Measurements from ENCODE around the gene THOC2. TPM values are rescaled to one million over a fixed set of nuclear protein-coding genes. Genes with fewer than 3 reads are reported as not detected.
"Not testable (repeated sequence)": the region's sequence is repeated elsewhere in the genome, so short reads cannot be mapped to it uniquely, and the experiment has no call there.

The THOC2 gene
- total and polyA plus RNA-seq, 7 donors, result 18.5 to 25.9 (median 20.2) TPM

GRCh38 chrX:123771449-123772064 lies 38.7 kb upstream of the THOC2 start:
- no peaks in the 10 kb centered on the region for H3K27me3 ChIP-seq (ENCODE audit: insufficient read depth in 3 of 3, low read length in 2 of 3)
- intact Hi-C loops (cut with DNase I), result no loop called here
- no peak overlapping the region for H3K27ac ChIP-seq
- no peaks in the 10 kb centered on the region for H3K36me3 ChIP-seq (ENCODE audit: insufficient read depth in 1 of 2, low read depth in 1 of 2)
- WGBS, 3 donors, result 71 to 72% (median 71%) methylated on average over 4 of the region's 4 CpGs
- DNase-seq (no peak), ATAC-seq (no peak)
- TF ChIP-seq CTCF (IDR thresholded peaks at IDR 0.05), result no peak
- no peaks in the 10 kb centered on the region for H3K4me1 ChIP-seq
- no peak overlapping the region for H3K4me3 ChIP-seq
- no peaks in the 10 kb centered on the region for H3K9me3 ChIP-seq

GRCh38 chrX:123764967-123765871 lies 32.4 kb upstream of the THOC2 start:
- Histone ChIP-seq H3K27ac (peak overlapping the region; percentile 54), H3K9me3 (no peaks in the 10 kb centered on the region), H3K4me1 (no peaks in the 10 kb centered on the region), H3K4me3 (peak overlapping the region; percentile 56), H3K36me3 (ENCODE audit: insufficient read depth in 1 of 2, low read depth in 1 of 2) (no peaks in the 10 kb centered on the region), H3K27me3 (ENCODE audit: insufficient read depth in 3 of 3, low read length in 2 of 3) (no peaks in the 10 kb centered on the region)
- intact Hi-C loops (cut with DNase I), result no loop called here
- ATAC-seq (peak; percentile 93 to 100 (median 98)), DNase-seq (peak; percentile 86 to 90)
- WGBS, 3 donors, result 4 to 28% (median 7%) methylated on average over 27 to 38 of the region's 38 CpGs
- TF ChIP-seq CTCF (IDR thresholded peaks at IDR 0.05), result no peak

GRCh38 chrX:123759849-123760248 lies 27.0 kb upstream of the THOC2 start:
- ATAC-seq; H3K9me3 ChIP-seq; H3K27me3 ChIP-seq (ENCODE audit: insufficient read depth in 3 of 3, low read length in 2 of 3); DNase-seq; intact Hi-C loops (cut with DNase I); H3K27ac ChIP-seq; H3K4me1 ChIP-seq; H3K4me3 ChIP-seq; H3K36me3 ChIP-seq (ENCODE audit: insufficient read depth in 1 of 2, low read depth in 1 of 2): not testable (repeated sequence)
- 66 to 93% (median 88%) methylated on average over 3 of the region's 3 CpGs for WGBS, 3 donors

- H3K4me3 ChIP-seq; H3K4me1 ChIP-seq; DNase-seq; H3K9me3 ChIP-seq; H3K27ac ChIP-seq; ATAC-seq; intact Hi-C loops (cut with DNase I); H3K27me3 ChIP-seq (ENCODE audit: insufficient read depth in 3 of 3, low read length in 2 of 3); H3K36me3 ChIP-seq (ENCODE audit: insufficient read depth in 1 of 2, low read depth in 1 of 2): not testable (repeated sequence)
- 80 to 100% (median 86%) methylated on average over 1 of the region's 1 CpG for WGBS, 3 donors
Measured at GRCh38 chrX:123757794-123758193, 24.9 kb upstream of the THOC2 start.

- Histone ChIP-seq H3K4me3 (no peak overlapping the region), H3K27me3 (ENCODE audit: insufficient read depth in 3 of 3, low read length in 2 of 3) (no peaks in the 10 kb centered on the region), H3K9me3 (no peaks in the 10 kb centered on the region), H3K4me1 (no peaks in the 10 kb centered on the region), H3K36me3 (ENCODE audit: insufficient read depth in 1 of 2, low read depth in 1 of 2) (no peaks in the 10 kb centered on the region), H3K27ac (no peak overlapping the region)
- intact Hi-C loops (cut with DNase I), result no loop called here
- no peak for TF ChIP-seq CTCF (IDR thresholded peaks at IDR 0.05)
- DNase-seq, result no peak
- ATAC-seq, result peak in 3 of 4 donors; percentile 44 to 79 (median 67)
Measured at GRCh38 chrX:123756320-123756719, 23.5 kb upstream of the THOC2 start.
